K562 (cell line): Measurements from ENCODE around the gene MAP7D1. TPM values are rescaled to one million over a fixed set of nuclear protein-coding genes. Genes with fewer than 3 reads are reported as not detected.

Experiments
- AFF4 ChIP-seq: sonication (generic); formaldehyde crosslinking; IDR thresholded peaks from 2 replicates; pipeline ENCODE4 v1.8.0; 2023; ENCODE audit warnings: mild to moderate bottlenecking, missing genetic modification reagents
- CHD2 ChIP-seq: IDR thresholded peaks from 2 replicates; pipeline ENCODE4 v1.6.1; 2011; ENCODE audit warnings: low read depth, low read length
- EP400 ChIP-seq: fragments of 450-650 bp; IDR thresholded peaks from 2 replicates; pipeline ENCODE4 v1.6.1; 2017; ENCODE audit warnings: antibody characterized with exemption, mild to moderate bottlenecking, moderate library complexity
- PHF8 ChIP-seq: fragments of 200-600 bp; sonication (generic); IDR thresholded peaks from 2 replicates; pipeline ENCODE4 v1.6.1; 2012; ENCODE audit warnings: mixed run types, mild to moderate bottlenecking, inconsistent platforms, low read length, moderate library complexity, borderline replicate concordance
- PTTG1 ChIP-seq: fragments of 450-650 bp; IDR thresholded peaks from 2 replicates; pipeline ENCODE4 v1.6.1; 2016; ENCODE audit warnings: low read depth, mild to moderate bottlenecking, missing genetic modification characterization, missing compliant biosample characterization
- RFX5 ChIP-seq: IDR thresholded peaks from 2 replicates; pipeline ENCODE4 v1.6.1; 2011; ENCODE audit warnings: low read depth, mild to moderate bottlenecking, improper control_type of control experiment, low read length
- RNF2 ChIP-seq: sonication (generic); IDR thresholded peaks from 2 replicates; pipeline ENCODE4 v1.6.1; 2016
- U2AF2 ChIP-seq: fragments of 200-400 bp; formaldehyde crosslinking; optimal IDR thresholded peaks from 2 replicates; pipeline ENCODE3; 2017; ENCODE audit warnings: low read depth, mild to moderate bottlenecking, low read length
- YY1 ChIP-seq, 3 experiments: IDR thresholded peaks; 2 replicates each; pipeline ENCODE4 v1.6.1; 2011; ENCODE audit warnings: low read length in 2 of 3, mild to moderate bottlenecking in 2 of 3, moderate library complexity in 2 of 3, borderline replicate concordance in 1 of 3, control low read depth in 1 of 3, low read depth in 1 of 3; ENCODE audit not compliant: insufficient read depth in 3 of 3, insufficient replicate concordance in 2 of 3, control insufficient read depth in 1 of 3, insufficient read length in 1 of 3; ENCODE audit errors: extremely low read depth in 1 of 3
- ZBTB40 ChIP-seq, 2 experiments: fragments of 450-650 bp in 1 of 2; sonication (generic) in 1 of 2; formaldehyde crosslinking in 1 of 2; IDR thresholded peaks; 2 replicates each; pipeline versions ENCODE4 v1.7.1 to v1.9.0; 2016 to 2022; ENCODE audit warnings: inconsistent platforms in 1 of 2, mild to moderate bottlenecking in 1 of 2, missing genetic modification reagents in 1 of 2
- ZBTB7A ChIP-seq: IDR thresholded peaks from 2 replicates; pipeline ENCODE4 v1.6.1; 2011; ENCODE audit warnings: low read depth, mild to moderate bottlenecking, low read length, moderate library complexity, borderline replicate concordance; ENCODE audit not compliant: control insufficient read depth
- ZNF224 ChIP-seq: sonication (generic); formaldehyde crosslinking; IDR thresholded peaks from 2 replicates; pipeline ENCODE4 v1.8.0; 2022; ENCODE audit warnings: mild to moderate bottlenecking, missing genetic modification reagents
- ZNF316 ChIP-seq: fragments of 450-650 bp; IDR thresholded peaks from 2 replicates; pipeline ENCODE4 v1.6.1; 2016
- polyA plus RNA-seq, 8 experiments: library from polyadenylated mRNA; depleted of rRNA in 4 of 8; stranded (reverse) in 5 of 8; unstranded in 3 of 8; fragments of >200 nt; fragmentation: Nextera tagmentation in 2 of 8; fragmentation: Illumina TruSeq in 1 of 8; extraction: Ambion mirVana in 2 of 8; extraction: Trizol in 1 of 8; gene quantifications; 2 replicates each; pipeline versions ENCODE4 v1.2.1 to v1.2.3, GENCODE V29; 2011 to 2014; ENCODE audit warnings: inconsistent platforms in 1 of 8, missing spikeins in 1 of 8
- total RNA-seq, 7 experiments: library from RNA; depleted of rRNA in 6 of 7; stranded (reverse); fragments of >200 nt in 6 of 7; fragmentation: Illumina TruSeq in 2 of 7; extraction: Trizol in 2 of 7; gene quantifications; 2 replicates each; pipeline versions ENCODE4 v1.2.1 to v1.2.3, GENCODE V29; 2011 to 2021; ENCODE audit warnings: low replicate concordance in 1 of 7

Gene MAP7D1
- total and polyA plus RNA-seq, 9 of the 15 experiments (the other 6 are each of a cell fraction or from before 2014, with no cell fraction given): 3.6 to 108 (median 34.5) TPM

- TF ChIP-seq ZBTB40 (IDR thresholded peaks at IDR 0.05) (no peak), ZBTB40 (CRISPR knock-in tag; IDR thresholded peaks at IDR 0.05) (no peak), ZNF316 (peak; percentile 84), EP400 (no peak; the same call in 1 of the 2 replicates), PTTG1 (tag) (no peak), RFX5 (no peak), U2AF2 (no peak), YY1 (IDR thresholded peaks at IDR 0.05; ENCODE audit: borderline replicate concordance in 1 of 3, control insufficient read depth in 1 of 3, extremely low read depth in 1 of 3, insufficient read depth in 3 of 3, insufficient read length in 1 of 3, insufficient replicate concordance in 2 of 3, low read depth in 1 of 3, low read length in 2 of 3) (peak in 2 of 3 experiments; percentile 18 to 68), PHF8 (0 out of 2 replicates have a peak, but pooled peaks have one; percentile 27), CHD2 (no peak), ZBTB7A (peak; percentile 31; the same call in 1 of the 2 replicates), RNF2 (no peak), AFF4 (CRISPR knock-in tag) (no peak), ZNF224 (CRISPR knock-in tag) (no peak)
Observed at GRCh38 chr1:36187800-36188593, 32.0 kb downstream of the MAP7D1 start (continued).
